ENCODE measurements around the gene L3MBTL3. TPM values are rescaled to one million over a fixed set of nuclear protein-coding genes. Genes with fewer than 3 reads are reported as not detected.

The L3MBTL3 gene
- total RNA-seq, 1 donor from 2014 or later: 6.3 TPM

DNA sequence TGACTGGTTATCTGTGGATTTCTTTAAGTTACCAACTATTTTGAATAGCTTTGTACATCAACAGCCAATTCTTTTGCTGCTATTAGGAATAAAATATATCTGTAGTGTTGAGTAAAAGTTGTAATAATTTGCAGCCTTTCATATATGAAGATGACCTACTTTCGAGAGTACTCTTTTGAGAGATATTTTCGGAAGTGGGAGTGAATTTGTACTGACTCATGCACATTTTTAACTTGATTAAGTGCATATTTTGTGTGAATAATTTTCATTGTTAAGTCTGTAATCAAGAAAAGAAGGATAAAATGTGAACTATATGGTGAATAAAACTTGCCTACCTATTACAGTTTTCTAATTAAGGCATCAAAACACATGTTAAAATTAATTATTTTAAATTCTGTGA lies 51.9 kb downstream of the L3MBTL3 start:
- TF ChIP-seq, protein P1, sequence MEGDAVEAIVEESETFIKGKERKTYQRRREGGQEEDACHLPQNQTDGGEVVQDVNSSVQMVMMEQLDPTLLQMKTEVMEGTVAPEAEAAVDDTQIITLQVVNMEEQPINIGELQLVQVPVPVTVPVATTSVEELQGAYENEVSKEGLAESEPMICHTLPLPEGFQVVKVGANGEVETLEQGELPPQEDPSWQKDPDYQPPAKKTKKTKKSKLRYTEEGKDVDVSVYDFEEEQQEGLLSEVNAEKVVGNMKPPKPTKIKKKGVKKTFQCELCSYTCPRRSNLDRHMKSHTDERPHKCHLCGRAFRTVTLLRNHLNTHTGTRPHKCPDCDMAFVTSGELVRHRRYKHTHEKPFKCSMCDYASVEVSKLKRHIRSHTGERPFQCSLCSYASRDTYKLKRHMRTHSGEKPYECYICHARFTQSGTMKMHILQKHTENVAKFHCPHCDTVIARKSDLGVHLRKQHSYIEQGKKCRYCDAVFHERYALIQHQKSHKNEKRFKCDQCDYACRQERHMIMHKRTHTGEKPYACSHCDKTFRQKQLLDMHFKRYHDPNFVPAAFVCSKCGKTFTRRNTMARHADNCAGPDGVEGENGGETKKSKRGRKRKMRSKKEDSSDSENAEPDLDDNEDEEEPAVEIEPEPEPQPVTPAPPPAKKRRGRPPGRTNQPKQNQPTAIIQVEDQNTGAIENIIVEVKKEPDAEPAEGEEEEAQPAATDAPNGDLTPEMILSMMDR (conservative IDR thresholded peaks at IDR 0.05; ENCODE audit: low read depth, low read length): no peak
- no peak overlapping the region for H3K4me3 ChIP-seq (ENCODE audit: low read depth, low read length)
- DNase-seq (ENCODE audit: low read depth): no peak

DNA sequence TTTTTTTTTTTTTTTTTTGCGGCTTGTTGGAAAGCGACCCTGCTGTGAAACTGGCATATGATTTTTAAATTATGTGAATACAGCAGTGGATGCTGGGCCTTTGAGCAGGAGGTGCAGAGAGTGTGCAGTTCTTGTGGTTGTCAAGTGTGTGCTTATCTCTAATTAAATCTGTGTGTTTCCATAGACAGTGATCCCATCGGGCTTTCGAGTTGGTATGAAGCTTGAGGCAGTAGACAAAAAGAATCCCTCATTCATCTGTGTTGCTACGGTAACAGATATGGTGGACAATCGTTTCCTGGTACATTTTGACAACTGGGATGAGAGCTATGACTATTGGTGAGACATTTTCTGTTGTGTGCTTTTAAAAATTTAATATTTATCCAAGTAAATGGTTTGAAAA lies 52.4 kb downstream of the L3MBTL3 start:
- TF ChIP-seq, protein P1 (conservative IDR thresholded peaks at IDR 0.05; ENCODE audit: low read depth, low read length): no peak
- no peak for DNase-seq (ENCODE audit: low read depth)
- H3K4me3 ChIP-seq (ENCODE audit: low read depth, low read length): no peak overlapping the region

DNA sequence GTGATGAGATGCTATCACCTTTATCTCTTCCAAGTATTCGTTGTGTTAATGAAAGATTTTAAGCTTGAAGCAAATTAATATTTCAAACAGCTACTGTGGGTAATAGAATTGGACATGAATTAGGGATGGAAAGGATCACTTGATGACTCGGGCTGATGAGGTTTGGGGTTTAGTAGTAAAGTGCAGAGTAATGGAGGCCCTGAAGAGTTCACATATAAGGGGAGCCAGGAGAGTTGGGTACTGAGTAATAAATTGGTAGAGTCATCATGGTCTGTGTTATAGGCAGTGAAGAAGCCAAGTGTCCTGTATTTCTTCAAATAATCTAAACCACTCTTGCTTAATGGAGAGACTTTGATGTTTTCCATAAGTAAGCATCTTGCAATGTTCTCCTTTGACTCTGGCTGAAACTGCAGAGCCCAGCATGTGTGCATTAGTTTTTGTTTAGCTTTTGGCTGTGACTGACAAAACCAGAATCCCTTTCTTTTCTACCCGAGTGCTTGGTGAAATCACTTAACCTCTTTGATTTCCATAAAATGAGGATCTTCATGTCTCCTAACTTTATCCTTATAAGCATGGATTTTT lies 57.6 kb downstream of the L3MBTL3 start:
- H3K4me3 ChIP-seq (ENCODE audit: low read depth, low read length): no peak overlapping the region
- TF ChIP-seq, protein P1 (conservative IDR thresholded peaks at IDR 0.05; ENCODE audit: low read depth, low read length): no peak
- DNase-seq (ENCODE audit: low read depth): no peak

DNA sequence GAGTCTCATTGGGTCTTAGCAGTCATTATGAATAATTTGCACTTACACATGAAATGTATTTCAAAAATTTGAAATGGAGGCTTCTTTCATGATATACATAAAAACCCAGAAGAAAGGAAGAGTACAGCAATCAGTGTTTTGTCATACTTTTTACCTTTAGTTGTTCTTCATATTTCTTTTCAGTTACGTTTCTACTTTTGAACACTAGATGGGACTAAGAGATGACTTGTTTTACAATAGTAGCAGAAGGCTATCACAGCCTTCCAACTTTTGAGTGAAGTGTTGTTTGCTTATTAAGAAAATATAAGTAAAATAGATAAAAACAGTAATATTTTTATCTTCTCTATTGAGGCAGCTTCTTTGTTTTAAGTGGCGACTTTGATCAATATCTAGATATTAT lies 58.1 kb downstream of the L3MBTL3 start:
- no peak for DNase-seq (ENCODE audit: low read depth)
- TF ChIP-seq, protein P1 (conservative IDR thresholded peaks at IDR 0.05; ENCODE audit: low read depth, low read length): peak; percentile 48

DNA sequence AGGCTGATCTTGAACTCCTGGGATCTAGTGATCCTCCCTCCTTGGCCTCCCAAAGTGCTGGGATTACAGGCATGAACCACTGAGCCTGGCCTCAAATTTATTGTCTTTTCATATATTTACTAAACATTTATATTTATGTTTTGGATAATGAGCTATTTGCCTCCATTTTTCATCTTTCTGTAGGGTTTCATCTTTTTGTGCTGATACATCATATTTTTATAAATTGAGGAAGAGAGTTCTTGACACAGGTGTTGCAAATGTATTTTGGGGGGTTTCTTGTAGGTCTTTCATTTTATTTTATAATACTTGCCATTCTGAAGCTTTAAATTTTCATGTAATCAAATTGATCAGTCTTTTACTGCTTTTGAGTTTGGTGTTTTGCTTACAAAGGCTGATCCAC lies 72.4 kb downstream of the L3MBTL3 start:
- no peak overlapping the region for H3K4me3 ChIP-seq (ENCODE audit: low read depth, low read length)
- no peak for DNase-seq (ENCODE audit: low read depth)
- TF ChIP-seq, protein P1 (conservative IDR thresholded peaks at IDR 0.05; ENCODE audit: low read depth, low read length): no peak

More for the DNA sequence above, 58.1 kb downstream of the L3MBTL3 start:
- no peak overlapping the region for H3K4me3 ChIP-seq (ENCODE audit: low read depth, low read length)

DNA sequence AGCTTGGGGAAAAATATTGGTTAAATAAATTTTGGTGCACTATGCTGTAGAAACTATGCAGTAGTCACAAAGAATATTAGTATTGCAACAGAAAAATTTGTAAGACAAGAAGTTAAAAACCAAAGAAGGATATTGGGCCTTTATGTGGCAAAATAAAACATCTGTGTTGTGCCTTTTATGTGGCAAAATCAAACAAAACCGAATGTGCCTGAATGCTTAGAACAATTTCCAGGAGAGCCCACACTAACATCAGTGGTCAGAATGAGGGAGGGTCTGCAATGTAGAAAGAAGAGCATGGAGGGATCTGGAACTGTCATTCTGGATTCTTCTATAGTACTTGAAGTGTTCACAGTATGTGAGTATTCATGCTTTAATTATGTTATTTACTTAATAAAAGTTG lies 75.2 kb downstream of the L3MBTL3 start:
- TF ChIP-seq, protein P1 (conservative IDR thresholded peaks at IDR 0.05; ENCODE audit: low read depth, low read length): no peak
- H3K4me3 ChIP-seq (ENCODE audit: low read depth, low read length): no peak overlapping the region
- DNase-seq (ENCODE audit: low read depth): no peak

DNA sequence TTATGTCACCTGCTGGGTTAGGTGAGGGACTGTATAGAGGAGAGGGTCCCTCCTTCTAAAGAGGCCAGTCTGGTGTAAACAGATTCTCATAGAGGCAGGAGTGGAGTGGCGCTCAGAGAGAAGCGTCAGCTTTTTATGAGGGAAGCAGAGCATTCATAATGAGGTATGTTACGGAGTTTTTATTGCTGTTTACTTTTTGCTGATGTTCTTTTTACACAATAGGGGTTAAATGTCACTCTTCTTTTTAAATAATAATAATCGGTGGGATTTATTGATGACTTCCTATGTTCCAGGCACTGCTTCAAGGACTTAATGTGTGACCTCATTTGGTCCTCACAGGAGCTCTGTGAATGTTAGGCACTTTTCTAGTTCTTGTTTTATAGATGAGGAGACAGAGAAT lies 79.9 kb downstream of the L3MBTL3 start:
- TF ChIP-seq, protein P1 (conservative IDR thresholded peaks at IDR 0.05; ENCODE audit: low read depth, low read length): no peak
- DNase-seq (ENCODE audit: low read depth): no peak
- no peak overlapping the region for H3K4me3 ChIP-seq (ENCODE audit: low read depth, low read length)
